ENCODE data around the gene HS6ST1.

DNA sequence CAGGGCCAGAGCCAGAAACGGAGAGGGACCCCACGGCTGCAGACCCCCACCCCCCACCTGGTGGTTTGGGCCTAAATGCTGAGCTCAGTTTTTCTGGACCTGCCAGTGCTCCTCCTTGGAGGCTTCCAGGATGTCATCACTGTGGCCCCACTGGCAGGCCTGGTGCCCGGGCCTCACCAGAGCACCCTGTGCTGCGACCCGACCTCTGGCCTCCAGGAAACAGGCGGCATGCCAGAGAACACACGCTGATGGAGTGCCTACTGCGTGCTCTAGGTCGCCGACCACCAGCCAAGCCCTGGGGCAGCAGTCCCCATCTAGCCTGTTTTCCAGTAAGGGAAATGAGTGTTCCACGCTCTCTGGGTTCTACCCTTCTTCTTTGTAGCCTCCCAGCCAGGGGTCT is 33.8 kb downstream of the HS6ST1 start:
- TF ChIP-seq, protein P1, sequence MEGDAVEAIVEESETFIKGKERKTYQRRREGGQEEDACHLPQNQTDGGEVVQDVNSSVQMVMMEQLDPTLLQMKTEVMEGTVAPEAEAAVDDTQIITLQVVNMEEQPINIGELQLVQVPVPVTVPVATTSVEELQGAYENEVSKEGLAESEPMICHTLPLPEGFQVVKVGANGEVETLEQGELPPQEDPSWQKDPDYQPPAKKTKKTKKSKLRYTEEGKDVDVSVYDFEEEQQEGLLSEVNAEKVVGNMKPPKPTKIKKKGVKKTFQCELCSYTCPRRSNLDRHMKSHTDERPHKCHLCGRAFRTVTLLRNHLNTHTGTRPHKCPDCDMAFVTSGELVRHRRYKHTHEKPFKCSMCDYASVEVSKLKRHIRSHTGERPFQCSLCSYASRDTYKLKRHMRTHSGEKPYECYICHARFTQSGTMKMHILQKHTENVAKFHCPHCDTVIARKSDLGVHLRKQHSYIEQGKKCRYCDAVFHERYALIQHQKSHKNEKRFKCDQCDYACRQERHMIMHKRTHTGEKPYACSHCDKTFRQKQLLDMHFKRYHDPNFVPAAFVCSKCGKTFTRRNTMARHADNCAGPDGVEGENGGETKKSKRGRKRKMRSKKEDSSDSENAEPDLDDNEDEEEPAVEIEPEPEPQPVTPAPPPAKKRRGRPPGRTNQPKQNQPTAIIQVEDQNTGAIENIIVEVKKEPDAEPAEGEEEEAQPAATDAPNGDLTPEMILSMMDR (IDR thresholded peaks at IDR 0.05): no peak
- TF ChIP-seq POLR2A (IDR thresholded peaks at IDR 0.05): no peak
